AG10803 (cell line): Measurements from ENCODE around the gene MAPKAP1.

Source experiments
- DNase-seq: peaks from one replicate; pipeline ENCODE4 v3.0.0; 2010; ENCODE audit warnings: low read depth
- H3K4me3 ChIP-seq: 2 replicates; pipeline ENCODE4 v1.5.1; 2011; ENCODE audit warnings: mild to moderate bottlenecking, low read length, control low read depth
- TF ChIP-seq, protein P1 (sequence below): conservative IDR thresholded peaks from 2 replicates; pipeline ENCODE4 v1.5.1; 2011; ENCODE audit warnings: mild to moderate bottlenecking, low read length, control low read depth, inconsistent platforms

The MAPKAP1 gene

DNA sequence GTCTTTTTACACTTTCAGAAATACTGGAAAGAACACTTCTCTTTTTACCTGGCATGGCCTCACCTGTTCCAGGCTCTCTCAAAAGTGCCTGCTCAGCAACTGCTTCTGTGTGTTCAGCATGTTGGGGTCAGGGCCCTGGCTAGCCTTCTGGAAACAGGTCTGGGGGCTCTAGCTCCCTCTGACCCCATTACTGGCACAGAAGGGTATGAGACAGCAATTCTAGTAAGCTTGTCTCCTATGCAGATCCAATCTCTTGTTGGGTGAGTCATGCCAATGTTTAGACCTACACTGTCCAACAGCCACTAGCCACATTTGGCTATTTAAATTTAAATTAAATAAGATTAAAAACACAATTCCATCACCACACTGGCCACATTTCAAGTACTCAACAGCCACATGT lies 80.8 kb downstream of the MAPKAP1 start:
- DNase-seq, result no peak
- no peak overlapping the region for H3K4me3 ChIP-seq
- TF ChIP-seq, protein P1, sequence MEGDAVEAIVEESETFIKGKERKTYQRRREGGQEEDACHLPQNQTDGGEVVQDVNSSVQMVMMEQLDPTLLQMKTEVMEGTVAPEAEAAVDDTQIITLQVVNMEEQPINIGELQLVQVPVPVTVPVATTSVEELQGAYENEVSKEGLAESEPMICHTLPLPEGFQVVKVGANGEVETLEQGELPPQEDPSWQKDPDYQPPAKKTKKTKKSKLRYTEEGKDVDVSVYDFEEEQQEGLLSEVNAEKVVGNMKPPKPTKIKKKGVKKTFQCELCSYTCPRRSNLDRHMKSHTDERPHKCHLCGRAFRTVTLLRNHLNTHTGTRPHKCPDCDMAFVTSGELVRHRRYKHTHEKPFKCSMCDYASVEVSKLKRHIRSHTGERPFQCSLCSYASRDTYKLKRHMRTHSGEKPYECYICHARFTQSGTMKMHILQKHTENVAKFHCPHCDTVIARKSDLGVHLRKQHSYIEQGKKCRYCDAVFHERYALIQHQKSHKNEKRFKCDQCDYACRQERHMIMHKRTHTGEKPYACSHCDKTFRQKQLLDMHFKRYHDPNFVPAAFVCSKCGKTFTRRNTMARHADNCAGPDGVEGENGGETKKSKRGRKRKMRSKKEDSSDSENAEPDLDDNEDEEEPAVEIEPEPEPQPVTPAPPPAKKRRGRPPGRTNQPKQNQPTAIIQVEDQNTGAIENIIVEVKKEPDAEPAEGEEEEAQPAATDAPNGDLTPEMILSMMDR, result no peak

DNA sequence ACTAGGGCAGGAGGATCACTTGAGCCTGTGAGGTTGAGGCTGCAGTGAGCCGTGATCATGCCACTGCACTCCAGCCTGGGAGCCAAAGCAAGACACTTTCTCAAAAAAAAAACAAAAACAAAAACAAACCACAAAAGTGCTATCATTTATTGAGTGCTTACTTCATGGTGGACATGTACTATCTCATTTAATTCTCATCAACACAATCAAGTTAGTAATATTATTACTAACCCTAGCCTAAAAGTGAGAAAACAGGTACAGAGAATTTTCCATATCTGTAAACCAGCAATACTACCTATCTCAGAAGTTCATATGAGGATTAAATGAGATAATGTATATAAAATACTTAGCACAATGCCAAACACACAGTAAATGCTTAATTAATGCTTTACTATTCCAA lies 85.8 kb downstream of the MAPKAP1 start:
- TF ChIP-seq, protein P1, result no peak
- no peak for DNase-seq

DNA sequence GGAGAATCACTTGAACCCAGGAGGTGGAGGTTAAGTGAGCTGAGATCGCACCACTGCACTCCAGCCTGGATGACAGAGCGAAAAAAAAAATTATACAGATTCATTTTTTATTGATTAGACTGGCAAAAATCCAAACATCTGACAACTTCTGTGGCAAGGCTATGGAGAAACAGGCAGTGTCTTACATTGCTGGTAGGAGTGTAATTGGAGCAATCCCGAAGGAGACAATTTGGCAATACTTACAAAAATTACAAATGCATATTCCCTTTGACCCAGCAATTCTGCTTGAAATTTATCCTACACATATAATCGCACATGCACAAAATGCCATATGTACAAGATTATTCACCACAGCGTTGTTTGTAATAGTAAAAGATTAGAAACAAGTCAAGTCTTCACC lies 86.8 kb downstream of the MAPKAP1 start:
- no peak overlapping the region for H3K4me3 ChIP-seq
- TF ChIP-seq, protein P1, result no peak
- no peak for DNase-seq

More for the DNA sequence above, 85.8 kb downstream of the MAPKAP1 start:
- no peak overlapping the region for H3K4me3 ChIP-seq

DNA sequence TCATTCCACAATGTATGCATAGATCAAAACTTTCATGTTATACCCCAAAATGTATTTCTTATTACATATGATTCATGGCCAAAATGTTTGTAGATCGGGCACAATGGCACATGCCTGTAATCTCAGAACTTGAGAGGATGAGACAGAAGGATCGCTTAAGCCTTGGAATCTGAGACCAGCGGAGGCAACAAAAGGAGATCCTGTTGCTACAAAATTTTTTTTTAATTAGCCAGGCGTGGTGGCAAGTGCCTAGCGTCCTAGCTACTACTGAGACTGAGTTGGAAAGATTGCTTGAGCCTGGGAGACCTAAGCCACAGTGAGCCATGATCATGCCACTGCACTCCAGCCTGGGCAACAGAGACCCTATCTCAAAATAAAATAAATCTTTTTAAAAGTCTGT lies 89.9 kb downstream of the MAPKAP1 start:
- TF ChIP-seq, protein P1, result no peak
- H3K4me3 ChIP-seq, result no peak overlapping the region
- DNase-seq, result no peak

DNA sequence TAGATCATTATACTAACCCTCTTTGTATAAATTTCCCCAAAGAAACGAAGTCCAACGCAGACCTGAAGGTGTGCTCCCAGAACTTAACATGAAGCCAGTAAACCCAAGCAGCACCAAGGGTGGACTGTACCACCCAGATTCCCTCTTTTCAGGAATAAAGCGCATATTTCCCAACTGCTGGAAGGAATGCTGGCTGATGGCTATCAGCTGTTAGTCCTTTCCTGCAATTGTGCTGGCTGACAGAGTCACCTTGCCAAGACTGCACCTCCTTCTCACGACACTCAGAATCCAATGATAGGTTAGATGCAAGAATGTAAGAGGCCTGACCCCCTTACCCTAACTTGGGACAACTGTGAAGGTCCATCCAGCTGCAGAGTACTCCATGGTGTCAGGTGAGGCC lies 93.9 kb downstream of the MAPKAP1 start:
- H3K4me3 ChIP-seq, result no peak overlapping the region
- DNase-seq, result no peak
- TF ChIP-seq, protein P1, result no peak

DNA sequence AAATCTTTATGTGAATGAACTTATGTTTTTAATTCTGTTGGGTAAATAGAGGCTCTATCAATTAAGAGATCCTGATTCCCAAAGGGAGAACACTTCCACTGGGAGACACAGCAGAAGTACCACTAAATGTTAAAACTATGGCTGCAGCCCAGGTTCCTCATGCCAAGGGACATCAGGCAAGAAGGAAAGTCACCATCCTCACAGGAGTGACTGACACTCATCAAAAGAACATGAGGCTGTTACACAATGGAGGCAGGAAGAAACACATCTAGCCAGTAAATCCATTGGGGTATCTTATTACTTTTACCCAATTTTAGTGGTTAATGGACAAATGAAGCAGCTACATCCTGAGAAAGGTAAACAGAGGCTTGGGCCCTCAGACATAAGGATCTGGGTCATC lies 94.4 kb downstream of the MAPKAP1 start:
- no peak for DNase-seq
- no peak overlapping the region for H3K4me3 ChIP-seq
- TF ChIP-seq, protein P1, result no peak

DNA sequence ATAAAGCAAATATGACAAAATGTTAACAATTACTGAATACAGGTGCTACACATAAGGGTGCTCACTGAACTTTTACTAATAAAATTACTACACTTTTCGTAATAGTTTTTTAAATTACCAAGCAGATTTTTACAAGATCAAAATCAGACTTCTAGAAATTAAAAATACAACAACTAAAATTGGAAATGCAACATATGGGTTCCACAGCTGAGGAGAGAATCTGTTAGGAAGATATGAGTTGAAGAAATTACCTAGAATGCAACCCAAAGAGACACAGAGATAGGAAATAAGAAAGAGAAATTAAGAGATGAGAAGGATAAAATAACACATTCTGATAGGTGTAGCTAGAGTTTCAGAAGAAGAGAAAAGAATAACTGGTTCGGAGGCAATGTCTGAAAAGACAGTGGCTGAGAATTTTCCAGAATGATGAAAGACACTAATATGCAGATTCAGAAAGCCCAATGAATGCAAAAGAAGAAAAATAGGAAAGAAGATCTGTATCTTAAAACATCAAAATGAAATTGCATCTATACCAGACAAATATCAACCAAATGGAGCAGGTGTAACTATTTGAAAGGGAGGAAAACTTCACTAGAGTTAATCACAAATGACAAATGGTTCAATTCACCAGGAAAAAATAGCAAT lies 95.8 kb downstream of the MAPKAP1 start:
- TF ChIP-seq, protein P1, result no peak
- DNase-seq, result no peak
- no peak overlapping the region for H3K4me3 ChIP-seq
